ENCODE measurements around the gene ZMYND19.
"Not testable (repeated sequence)": the region's sequence is repeated elsewhere in the genome, so short reads cannot be mapped to it uniquely, and the experiment has no call there.

DNA sequence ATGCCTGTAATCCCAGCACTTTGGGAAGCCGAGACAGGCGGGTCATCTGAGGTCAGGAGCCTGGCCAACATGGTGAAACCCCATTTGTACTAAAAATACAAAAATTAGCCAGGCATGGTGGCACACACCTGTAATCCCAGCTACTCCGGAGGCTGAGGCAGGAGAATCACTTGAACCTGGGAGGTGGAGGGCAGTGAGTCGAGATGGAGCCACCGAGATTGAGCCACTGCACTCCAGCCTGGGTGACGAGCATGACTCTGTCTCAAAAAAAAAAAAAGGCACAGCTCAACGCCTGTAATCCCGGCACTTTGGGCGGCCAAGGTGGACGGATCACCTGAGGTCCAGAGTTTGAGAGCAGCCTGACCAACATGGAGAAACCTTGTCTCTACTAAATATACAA, 36.7 kb downstream of the ZMYND19 start:
- TF ChIP-seq, protein P1, sequence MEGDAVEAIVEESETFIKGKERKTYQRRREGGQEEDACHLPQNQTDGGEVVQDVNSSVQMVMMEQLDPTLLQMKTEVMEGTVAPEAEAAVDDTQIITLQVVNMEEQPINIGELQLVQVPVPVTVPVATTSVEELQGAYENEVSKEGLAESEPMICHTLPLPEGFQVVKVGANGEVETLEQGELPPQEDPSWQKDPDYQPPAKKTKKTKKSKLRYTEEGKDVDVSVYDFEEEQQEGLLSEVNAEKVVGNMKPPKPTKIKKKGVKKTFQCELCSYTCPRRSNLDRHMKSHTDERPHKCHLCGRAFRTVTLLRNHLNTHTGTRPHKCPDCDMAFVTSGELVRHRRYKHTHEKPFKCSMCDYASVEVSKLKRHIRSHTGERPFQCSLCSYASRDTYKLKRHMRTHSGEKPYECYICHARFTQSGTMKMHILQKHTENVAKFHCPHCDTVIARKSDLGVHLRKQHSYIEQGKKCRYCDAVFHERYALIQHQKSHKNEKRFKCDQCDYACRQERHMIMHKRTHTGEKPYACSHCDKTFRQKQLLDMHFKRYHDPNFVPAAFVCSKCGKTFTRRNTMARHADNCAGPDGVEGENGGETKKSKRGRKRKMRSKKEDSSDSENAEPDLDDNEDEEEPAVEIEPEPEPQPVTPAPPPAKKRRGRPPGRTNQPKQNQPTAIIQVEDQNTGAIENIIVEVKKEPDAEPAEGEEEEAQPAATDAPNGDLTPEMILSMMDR (IDR thresholded peaks at IDR 0.05), result not testable (repeated sequence)
- not testable (repeated sequence) for TF ChIP-seq EP300, POLR2A (IDR thresholded peaks at IDR 0.05)
